IMR-90 (cell line): ENCODE data around the gene PCDHGA6. TPM values are rescaled to one million over a fixed set of nuclear protein-coding genes. Genes with fewer than 3 reads are reported as not detected.

ENCODE experiments used
- ATAC-seq: fragments of 200-7000 bp; cut with Tn5 transposase; 2 replicates; pipeline ENCODE4 v1.9.1; 2020; ENCODE audit warnings: low read depth, mild to moderate bottlenecking, moderate library complexity
- BruUV-seq: library from RNA; stranded (reverse); fragments of 400-500 nt; replicated peaks from 2 replicates; lab custom pipeline; 2021; lab: Mats Ljungman, UMichigan
- CTCF ChIA-PET: fragments of 300-600 bp; formaldehyde crosslinking; extraction: SDS; loops from one replicate; lab custom pipeline; 2021; ENCODE audit warnings: antibody characterized with exemption; lab: Yijun Ruan, JAX
- POLR2A ChIA-PET: fragments of 300-600 bp; sonication (Branson Sonifier 250); formaldehyde crosslinking; loops from one replicate; lab custom pipeline; 2022; ENCODE audit warnings: antibody characterized with exemption; ENCODE audit not compliant: unreplicated experiment; lab: Charles Lee
- DNase-seq: peaks from one replicate; pipeline ENCODE4 v3.0.0; 2013
- H2AFZ ChIP-seq: replicated peaks from 2 replicates; pipeline ENCODE3; 2013; ENCODE audit warnings: low read length, mild to moderate bottlenecking; ENCODE audit not compliant: poor library complexity
- H2AK5ac ChIP-seq: 2 replicates; pipeline ENCODE4 v1.6.1; 2013; ENCODE audit warnings: low read depth, low read length, inconsistent platforms
- H2AK9ac ChIP-seq: replicated peaks from 2 replicates; pipeline ENCODE3; 2013; ENCODE audit warnings: mild to moderate bottlenecking, low read depth, low read length, moderate library complexity; ENCODE audit not compliant: poor library complexity
- H2BK120ac ChIP-seq: 2 replicates; pipeline ENCODE4 v1.6.1; 2013; ENCODE audit warnings: low read depth, low read length, inconsistent platforms
- H2BK15ac ChIP-seq: 3 replicates; pipeline ENCODE4 v1.6.1; 2013; ENCODE audit warnings: low read depth, low read length, inconsistent platforms
- H2BK20ac ChIP-seq: 2 replicates; pipeline ENCODE4 v1.6.1; 2013; ENCODE audit warnings: low read depth, mild to moderate bottlenecking, inconsistent platforms, low read length, moderate library complexity
- H2BK5ac ChIP-seq: 2 replicates; pipeline ENCODE4 v1.6.1; 2013; ENCODE audit warnings: mild to moderate bottlenecking, low read depth, low read length, inconsistent platforms; ENCODE audit not compliant: poor library complexity, severe bottlenecking
- H3K14ac ChIP-seq: replicated peaks from 2 replicates; pipeline ENCODE4 v1.6.1; 2013; ENCODE audit warnings: low read depth, low read length, inconsistent platforms
- H3K18ac ChIP-seq: 2 replicates; pipeline ENCODE4 v1.6.1; 2013; ENCODE audit warnings: low read depth, low read length, control low read depth
- H3K23ac ChIP-seq: 2 replicates; pipeline ENCODE4 v1.6.1; 2013; ENCODE audit warnings: low read depth, low read length, inconsistent platforms
- H3K27ac ChIP-seq: 2 replicates; pipeline ENCODE4 v1.5.1; 2013; ENCODE audit warnings: mild to moderate bottlenecking, control low read depth, low read length; ENCODE audit not compliant: insufficient read depth
- H3K27me3 ChIP-seq: 2 replicates; pipeline ENCODE4 v1.6.1; 2013; ENCODE audit warnings: low read length; ENCODE audit not compliant: control insufficient read depth, insufficient read depth
- H3K36me3 ChIP-seq: 2 replicates; pipeline ENCODE4 v1.6.1; 2013; ENCODE audit warnings: low read length, mixed read lengths; ENCODE audit not compliant: control insufficient read depth, insufficient read depth
- H3K4ac ChIP-seq: 2 replicates; pipeline ENCODE4 v1.6.1; 2013; ENCODE audit warnings: low read depth, low read length, inconsistent platforms
- H3K4me1 ChIP-seq: 2 replicates; pipeline ENCODE4 v1.6.1; 2013; ENCODE audit warnings: low read length, mixed read lengths; ENCODE audit not compliant: control insufficient read depth, insufficient read depth
- H3K4me2 ChIP-seq: 2 replicates; pipeline ENCODE4 v1.6.1; 2013; ENCODE audit warnings: low read depth, mild to moderate bottlenecking, control low read depth, low read length, moderate library complexity
- H3K4me3 ChIP-seq: 2 replicates; pipeline ENCODE4 v1.5.1; 2013; ENCODE audit warnings: low read depth, mild to moderate bottlenecking, control low read depth, low read length, moderate library complexity; ENCODE audit not compliant: insufficient read depth
- H3K56ac ChIP-seq: 2 replicates; pipeline ENCODE4 v1.6.1; 2013; ENCODE audit warnings: low read length, inconsistent platforms; ENCODE audit not compliant: insufficient read depth; ENCODE audit errors: extremely low read depth
- H3K79me1 ChIP-seq, 2 experiments: 2 replicates each; pipeline ENCODE4 v1.6.1; 2013; ENCODE audit warnings: low read length in 2 of 2, inconsistent platforms in 1 of 2, low read depth in 1 of 2
- H3K9ac ChIP-seq: 2 replicates; pipeline ENCODE4 v1.6.1; 2013; ENCODE audit warnings: low read depth, low read length, control low read depth
- H3K9me1 ChIP-seq: 2 replicates; pipeline ENCODE4 v1.6.1; 2013; ENCODE audit warnings: low read length, inconsistent platforms; ENCODE audit not compliant: insufficient read depth
- H3K9me3 ChIP-seq: 2 replicates; pipeline ENCODE4 v1.6.1; 2013; ENCODE audit warnings: low read length; ENCODE audit not compliant: control insufficient read depth, insufficient read depth
- H4K20me1 ChIP-seq: 2 replicates; pipeline ENCODE4 v1.6.1; 2013; ENCODE audit warnings: low read length, inconsistent platforms; ENCODE audit not compliant: insufficient read depth
- H4K5ac ChIP-seq: 2 replicates; pipeline ENCODE4 v1.6.1; 2013; ENCODE audit warnings: mild to moderate bottlenecking, low read depth, low read length, control low read depth
- H4K8ac ChIP-seq, 2 experiments: 2 replicates each; pipeline ENCODE4 v1.6.1; 2013; ENCODE audit warnings: low read depth in 2 of 2, low read length in 2 of 2, control low read depth in 1 of 2, inconsistent platforms in 1 of 2
- H4K91ac ChIP-seq: 2 replicates; pipeline ENCODE4 v1.6.1; 2013; ENCODE audit warnings: low read depth, low read length, inconsistent platforms; ENCODE audit not compliant: insufficient read depth
- CEBPB ChIP-seq: IDR thresholded peaks from 2 replicates; pipeline ENCODE4 v1.6.1; 2012; ENCODE audit warnings: low read depth, low read length, improper control_type of control experiment
- FOS ChIP-seq: fragments of 150-350 bp; IDR thresholded peaks from 2 replicates; pipeline ENCODE4 v1.6.1; 2016; ENCODE audit warnings: low read depth, low read length
- MAFK ChIP-seq: IDR thresholded peaks from 2 replicates; pipeline ENCODE4 v1.6.1; 2012; ENCODE audit warnings: low read depth, low read length, improper control_type of control experiment
- RFX5 ChIP-seq: IDR thresholded peaks from 2 replicates; pipeline ENCODE4 v1.8.0; 2012; ENCODE audit warnings: low read depth, mild to moderate bottlenecking, low read length, moderate library complexity
- WGBS, 2 experiments: methylation state at CpG; one replicate each; pipeline versions ENCODE4 v1.1.5 to v1.1.7; 2013; ENCODE audit warnings: missing lambda C conversion rate in 2 of 2; ENCODE audit not compliant: insufficient read length in 1 of 2; ENCODE audit errors: extremely low coverage in 2 of 2; 5-methylcytosine and 5-hydroxymethylcytosine counted together
- dilution Hi-C: fragments of 300-500 bp; cut with HindIII; formaldehyde crosslinking; loops from one replicate; pipeline ENCODE4 v1.14.3; 2018; ENCODE audit warnings: low sequenced_read_pairs; ENCODE audit not compliant: unreplicated experiment
- in situ Hi-C: fragments of 300-500 bp; cut with MboI; formaldehyde crosslinking; loops from 3 replicates; pipeline ENCODE4 v1.14.3; 2019; ENCODE audit warnings: low sequenced_read_pairs, inconsistent platforms, mixed read lengths
- intact Hi-C: fragments of 100-400 bp; cut with micrococcal nuclease; formaldehyde crosslinking; loops from 2 replicates; pipeline ENCODE4 v1.10.0; 2022
- polyA plus RNA-seq, 3 experiments: library from polyadenylated mRNA; depleted of rRNA; stranded (reverse); fragments of >200 nt; gene quantifications; 2 replicates each; pipeline ENCODE4 v1.2.3, GENCODE V29; 2012; ENCODE audit warnings: low replicate concordance in 1 of 3
- total RNA-seq: library from RNA; depleted of rRNA; stranded (reverse); fragments of >200 nt; gene quantifications from 2 replicates; pipeline ENCODE4 v1.2.3, GENCODE V29; 2012
- TF ChIP-seq, protein P1 (sequence below): fragments of 150-350 bp; IDR thresholded peaks from 2 replicates; pipeline ENCODE4 v1.6.1; 2016; ENCODE audit warnings: low read depth, mild to moderate bottlenecking, low read length, moderate library complexity, borderline replicate concordance

Gene PCDHGA6
- total and polyA plus RNA-seq, 2 of the 4 experiments (the other 2 are of a cell fraction), result 4.1 to 4.7 TPM

DNA sequence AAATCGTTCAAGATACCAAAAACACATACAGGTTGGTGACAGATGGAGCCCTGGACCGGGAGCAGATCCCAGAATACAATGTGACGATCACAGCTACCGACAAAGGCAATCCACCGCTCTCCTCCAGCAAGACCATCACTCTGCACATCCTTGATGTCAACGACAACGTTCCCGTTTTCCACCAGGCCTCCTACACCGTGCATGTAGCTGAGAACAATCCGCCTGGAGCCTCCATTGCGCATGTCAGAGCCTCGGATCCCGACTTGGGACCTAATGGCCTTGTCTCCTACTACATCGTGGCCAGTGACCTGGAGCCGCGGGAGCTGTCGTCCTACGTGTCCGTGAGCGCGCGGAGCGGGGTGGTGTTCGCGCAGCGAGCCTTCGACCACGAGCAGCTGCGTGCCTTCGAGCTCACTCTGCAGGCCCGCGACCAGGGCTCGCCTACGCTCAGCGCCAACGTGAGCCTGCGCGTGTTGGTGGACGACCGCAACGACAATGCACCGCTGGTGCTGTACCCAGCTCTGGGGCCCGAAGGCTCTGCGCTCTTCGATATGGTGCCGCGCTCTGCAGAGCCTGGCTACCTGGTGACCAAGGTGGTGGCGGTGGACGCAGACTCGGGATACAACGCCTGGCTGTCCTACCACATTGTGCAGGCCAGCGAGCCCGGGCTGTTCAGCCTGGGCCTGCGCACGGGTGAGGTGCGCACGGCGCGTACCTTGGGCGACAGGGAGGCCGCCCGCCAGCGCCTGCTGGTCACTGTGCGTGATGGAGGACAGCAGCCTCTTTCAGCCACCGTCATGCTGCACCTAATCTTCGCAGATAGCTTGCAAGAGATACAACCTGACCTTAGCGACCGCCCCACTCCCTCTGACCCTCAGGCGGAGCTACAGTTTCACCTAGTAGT lies 1.9 kb upstream of the PCDHGA6 start (continued):
- TF ChIP-seq, protein P1, sequence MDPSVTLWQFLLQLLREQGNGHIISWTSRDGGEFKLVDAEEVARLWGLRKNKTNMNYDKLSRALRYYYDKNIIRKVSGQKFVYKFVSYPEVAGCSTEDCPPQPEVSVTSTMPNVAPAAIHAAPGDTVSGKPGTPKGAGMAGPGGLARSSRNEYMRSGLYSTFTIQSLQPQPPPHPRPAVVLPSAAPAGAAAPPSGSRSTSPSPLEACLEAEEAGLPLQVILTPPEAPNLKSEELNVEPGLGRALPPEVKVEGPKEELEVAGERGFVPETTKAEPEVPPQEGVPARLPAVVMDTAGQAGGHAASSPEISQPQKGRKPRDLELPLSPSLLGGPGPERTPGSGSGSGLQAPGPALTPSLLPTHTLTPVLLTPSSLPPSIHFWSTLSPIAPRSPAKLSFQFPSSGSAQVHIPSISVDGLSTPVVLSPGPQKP, result no peak

DNA sequence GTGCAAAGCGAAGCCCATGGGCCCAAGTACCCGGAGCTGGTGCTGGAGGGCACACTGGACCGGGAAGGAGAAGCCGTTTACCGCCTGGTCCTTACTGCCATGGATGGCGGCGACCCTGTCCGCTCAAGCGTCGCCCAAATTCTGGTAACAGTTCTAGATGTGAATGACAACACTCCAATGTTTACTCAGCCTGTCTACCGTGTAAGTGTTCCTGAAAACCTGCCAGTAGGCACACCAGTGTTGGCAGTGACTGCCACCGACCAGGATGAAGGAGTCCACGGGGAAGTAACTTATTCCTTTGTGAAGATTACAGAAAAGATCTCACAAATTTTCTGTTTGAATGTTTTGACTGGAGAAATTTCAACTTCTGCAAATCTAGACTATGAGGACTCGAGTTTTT lies 936 bp downstream of the PCDHGA6 start:
- TF ChIP-seq, protein P1, result no peak
- TF ChIP-seq RFX5 (no peak), MAFK (no peak), CEBPB (no peak), FOS (no peak)
- Histone ChIP-seq H3K18ac (no peak overlapping the region), H3K27ac (no peak overlapping the region), H4K91ac (no peak overlapping the region), H3K79me1 (no peaks in the 10 kb centered on the region), H2AFZ (peak overlapping the region; percentile 3), H2BK120ac (no peak overlapping the region), H3K36me3 (peaks cover 23% of the 10 kb centered on the region), H3K56ac (no peak overlapping the region), H3K4me1 (no peaks in the 10 kb centered on the region), H2AK5ac (no peak overlapping the region), H4K8ac (no peak overlapping the region), H2AK9ac (no peak overlapping the region), H2BK5ac (no peak overlapping the region), H3K9me1 (no peaks in the 10 kb centered on the region), H3K9me3 (peaks cover 61% of the 10 kb centered on the region), H3K4ac (no peak overlapping the region), H2BK20ac (no peak overlapping the region), H3K23ac (no peak overlapping the region), H3K14ac (no peak overlapping the region), H3K4me3 (no peak overlapping the region), H3K4me2 (0 out of 2 replicates have a peak overlapping the region, but pooled peaks have one; percentile 8), H2BK15ac (no peak overlapping the region), H4K20me1 (no peaks in the 10 kb centered on the region), H4K5ac (no peak overlapping the region), H3K9ac (no peak overlapping the region), H3K27me3 (no peaks in the 10 kb centered on the region)
- POLR2A ChIA-PET, result no interaction called here
- no TSS peak for BruUV-seq
- dilution Hi-C loops, result no loop called here
- DNase-seq (no peak), ATAC-seq (no peak)
- 60% methylated on average over 8 of the region's 14 CpGs; no CpG with 5 or more reads in 1 of the 2 experiments for WGBS, 2 experiments
- CTCF ChIA-PET, result interaction anchor here (0.8 to 1.3 kb wide), 3 partner anchors 16 to 186 kb away, joined by 3 to 7 read pairs (median 4); no protein-coding TSS in a partner anchor
- in situ Hi-C loops, result no loop called here
- intact Hi-C loops, result no loop called here
